H4 (cell line): ENCODE data around the gene ZNF853. TPM values are rescaled to one million over a fixed set of nuclear protein-coding genes. Genes with fewer than 3 reads are reported as not detected.
"Not testable (repeated sequence)": the region's sequence is repeated elsewhere in the genome, so short reads cannot be mapped to it uniquely, and the experiment has no call there.

Experiments used
- DNase-seq: peaks from one replicate; pipeline ENCODE4 v3.0.0-alpha.2; 2015; ENCODE audit warnings: low spot score
- total RNA-seq: library from RNA; depleted of rRNA; stranded (reverse); fragments of >200 nt; shearing (Covaris generic); gene quantifications from 2 replicates; pipeline ENCODE4 v1.2.3, GENCODE V29; 2014; rRNA removed

ZNF853 gene
- total RNA-seq = 2.8 and 3.7 TPM in 2 replicates

DNA sequence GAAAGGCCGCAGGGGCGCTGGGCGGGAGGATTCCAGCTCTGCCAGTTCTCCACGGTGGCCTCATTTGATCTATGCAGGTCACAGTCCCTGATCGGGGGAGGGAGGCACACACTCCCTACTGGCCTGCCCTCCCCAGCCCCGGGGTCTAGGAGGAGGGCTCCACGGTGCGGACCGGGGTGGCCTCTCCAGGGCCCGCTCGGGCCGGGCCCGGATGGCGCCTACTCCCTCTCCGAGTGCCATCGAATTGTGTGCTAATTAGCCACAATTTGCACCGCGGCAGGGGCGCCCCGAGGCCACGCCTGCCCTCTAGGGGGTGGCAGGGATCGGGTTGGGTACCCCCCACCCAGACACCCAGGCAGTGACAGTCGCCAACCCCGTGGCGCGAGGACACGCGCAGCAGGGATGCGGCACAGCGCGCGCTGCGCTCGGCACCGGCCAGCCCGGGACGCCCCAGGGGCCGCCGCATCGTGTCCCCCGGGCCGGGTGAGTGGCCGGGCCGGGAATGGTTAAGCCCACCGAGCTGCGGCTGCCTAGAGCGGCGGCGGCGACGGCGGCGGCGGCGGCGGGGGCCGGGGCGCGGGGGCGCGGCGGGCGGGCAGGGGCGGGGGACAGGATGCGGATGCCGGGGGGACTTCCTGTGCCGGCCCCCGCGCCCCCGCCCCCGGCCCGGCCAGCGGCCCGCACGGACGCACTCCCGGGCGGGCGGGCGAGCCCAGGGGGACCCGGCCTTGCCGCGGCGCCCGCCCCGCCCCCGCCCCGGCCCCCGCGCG, at the start of gene ZNF853:
Gene ZNF853 (plus strand): TSS at position 658 of the 770 bp plus-strand sequence. CDS start 565 bp downstream, outside the sequence.
- no peak for DNase-seq

DNA sequence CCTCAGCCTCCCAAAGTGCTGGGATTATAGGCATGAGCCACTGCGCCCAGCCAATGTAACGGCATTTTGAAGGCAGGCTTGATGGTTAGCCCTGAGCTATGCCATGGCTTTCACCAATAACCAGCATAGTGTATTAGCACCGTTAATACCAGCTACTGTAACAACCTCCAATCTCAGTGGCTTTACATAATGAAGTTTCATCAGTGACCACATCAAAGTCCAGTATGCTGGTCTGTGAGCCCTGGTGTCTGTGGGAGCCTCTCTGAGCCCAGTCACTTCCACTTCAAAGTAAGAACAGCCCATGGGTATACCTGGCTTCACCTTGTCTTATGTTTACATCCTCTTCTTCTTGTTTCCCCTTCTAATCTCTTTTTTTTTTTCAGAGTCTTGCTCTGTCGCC, 49.8 kb upstream of the ZNF853 start:
- DNase-seq = no peak

DNA sequence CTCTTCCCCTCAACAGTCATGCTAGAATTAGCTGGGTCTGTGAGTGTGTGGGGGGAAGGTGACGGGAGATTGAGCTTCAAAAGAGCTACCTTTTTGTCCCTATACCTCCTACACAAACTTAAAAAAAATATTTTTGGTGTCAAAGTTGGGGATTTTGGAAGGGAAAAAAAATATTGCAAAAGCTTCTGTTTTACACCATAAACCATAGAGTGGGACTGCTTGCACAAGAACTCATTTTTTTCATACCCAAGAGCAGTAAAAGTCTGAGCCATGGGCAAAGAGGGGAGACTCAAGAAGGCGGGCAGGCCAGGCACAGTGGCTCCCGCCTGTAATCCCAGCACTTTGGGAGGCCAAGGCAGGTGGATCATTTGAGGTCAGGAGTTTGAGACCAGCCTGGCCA, 47.5 kb upstream of the ZNF853 start:
- no peak for DNase-seq

DNA sequence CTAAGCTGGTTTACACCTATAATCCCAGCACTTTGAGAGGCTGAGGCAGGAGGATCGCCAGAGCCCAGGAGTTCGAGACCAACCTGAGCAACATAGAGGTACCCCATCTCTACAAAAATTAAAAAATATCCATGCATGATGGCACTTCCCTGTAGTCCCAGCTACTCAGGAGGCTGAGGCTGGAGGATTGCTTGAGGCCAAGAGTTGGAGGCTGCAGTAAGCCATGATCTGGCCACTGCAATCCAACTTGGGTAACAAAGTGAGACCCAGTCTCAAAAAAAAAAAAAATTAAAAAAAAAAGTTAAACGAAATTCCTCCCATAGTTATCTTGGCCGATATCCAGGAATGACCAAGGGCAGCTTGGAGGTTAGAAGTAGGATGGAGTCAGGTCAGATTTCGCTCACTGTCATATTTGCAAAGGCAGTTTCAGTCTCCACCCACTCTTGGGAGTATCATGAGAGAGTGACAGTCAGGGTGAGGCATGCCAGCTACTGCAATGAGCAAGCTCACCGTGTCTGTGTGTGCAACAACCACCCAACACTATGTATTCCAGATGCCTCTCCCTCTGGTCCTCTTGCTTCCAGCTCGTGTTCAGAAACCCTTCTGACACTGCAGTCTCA, 44.1 kb upstream of the ZNF853 start:
- DNase-seq = no peak

DNA sequence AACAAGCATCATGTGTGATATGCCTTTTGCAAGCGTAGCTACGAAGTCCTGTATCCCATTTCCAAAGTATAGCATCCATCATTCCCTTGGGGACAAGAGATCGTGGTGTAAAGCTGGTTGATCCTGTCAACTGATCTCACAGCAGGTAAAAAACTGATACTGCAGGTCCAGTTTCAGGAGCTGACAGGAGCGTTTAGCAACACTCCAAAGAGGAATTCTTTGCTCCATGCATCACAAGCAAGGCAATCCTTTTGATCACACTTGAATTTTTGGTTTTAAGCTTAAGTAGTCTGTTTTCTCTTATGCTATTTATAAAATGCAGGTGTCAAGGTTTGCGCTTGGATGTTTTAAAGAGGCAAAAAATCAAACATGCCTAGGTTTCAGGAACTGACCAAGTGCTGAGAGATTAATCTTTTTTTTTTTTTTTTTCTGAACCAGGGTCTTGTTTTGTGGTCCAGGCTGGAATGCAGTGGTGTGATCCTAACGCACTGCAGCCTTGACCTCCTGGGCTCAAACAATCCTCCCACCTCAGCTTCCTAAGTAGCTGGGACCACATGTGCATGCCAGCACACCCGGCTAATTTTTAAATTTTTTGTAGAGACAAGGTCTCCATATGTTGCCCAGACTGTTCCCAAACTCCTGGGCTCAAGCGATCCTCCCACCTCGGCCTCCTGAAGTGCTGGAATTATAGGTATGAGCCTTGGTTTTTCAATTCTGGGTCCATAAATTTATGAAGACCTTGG, 40.0 kb upstream of the ZNF853 start:
- no peak for DNase-seq

DNA sequence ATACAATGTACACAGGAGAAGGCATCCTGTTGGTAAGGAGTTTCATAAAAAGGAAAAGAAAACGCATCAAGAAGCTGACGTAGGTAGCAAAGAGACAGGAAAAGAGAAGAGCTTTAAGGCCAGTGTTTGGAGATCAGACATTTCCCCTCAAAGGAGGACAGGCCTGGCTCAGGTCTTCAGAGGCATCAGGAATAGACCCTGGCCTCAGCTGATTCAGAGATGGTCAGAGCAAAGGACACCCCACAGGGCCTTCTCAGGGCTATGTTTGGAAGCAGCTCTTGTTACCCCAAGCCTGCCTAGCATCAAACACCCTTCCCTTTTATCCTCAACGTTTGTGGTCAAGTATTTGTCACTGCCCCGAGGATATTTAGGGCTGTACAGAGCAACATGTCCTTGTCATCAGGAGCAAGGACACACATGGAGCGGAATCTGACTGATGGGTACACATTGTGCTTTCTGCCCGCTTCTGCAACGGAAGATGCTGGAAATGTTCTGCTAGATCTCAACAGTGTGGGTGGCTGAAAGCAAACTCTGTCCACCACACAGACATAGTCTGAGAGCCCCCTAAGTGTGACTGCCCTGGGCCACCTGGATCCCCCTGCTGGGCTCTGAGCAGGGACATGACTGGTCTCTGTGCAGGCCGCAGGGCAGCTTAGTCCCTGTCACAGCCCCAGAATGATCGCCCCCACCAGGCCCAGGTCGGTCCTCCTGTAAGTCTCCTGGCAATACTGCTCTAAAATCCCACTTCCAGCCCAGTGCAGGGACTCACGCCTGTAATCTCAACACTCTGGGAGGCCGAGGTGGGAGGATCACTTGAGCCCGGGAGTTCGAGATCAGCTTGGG, 39.2 kb upstream of the ZNF853 start:
- DNase-seq = no peak

DNA sequence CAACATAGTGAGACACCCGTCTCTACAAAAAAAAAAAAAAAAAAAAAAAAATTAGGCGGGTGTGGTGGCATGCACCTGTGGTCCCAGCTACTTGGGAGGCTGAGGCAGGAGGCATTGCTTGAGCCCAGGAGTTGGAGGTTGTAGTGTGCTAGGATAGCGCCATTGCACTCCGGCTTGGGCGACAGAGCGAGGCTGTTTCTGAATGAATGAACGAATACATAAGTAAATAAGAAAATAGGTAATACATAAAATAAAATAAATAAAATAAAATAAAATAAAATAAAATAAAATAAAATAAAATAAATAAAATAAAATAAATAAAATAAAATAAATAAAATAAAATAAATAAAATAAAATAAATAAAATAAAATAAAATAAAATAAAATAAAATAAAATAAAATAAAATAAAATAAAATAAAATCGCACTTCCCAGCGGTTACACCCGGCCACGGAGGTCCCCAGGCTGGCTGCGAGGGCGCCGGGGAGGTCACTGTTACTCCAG, 38.5 kb upstream of the ZNF853 start:
- not testable (repeated sequence) for DNase-seq

DNA sequence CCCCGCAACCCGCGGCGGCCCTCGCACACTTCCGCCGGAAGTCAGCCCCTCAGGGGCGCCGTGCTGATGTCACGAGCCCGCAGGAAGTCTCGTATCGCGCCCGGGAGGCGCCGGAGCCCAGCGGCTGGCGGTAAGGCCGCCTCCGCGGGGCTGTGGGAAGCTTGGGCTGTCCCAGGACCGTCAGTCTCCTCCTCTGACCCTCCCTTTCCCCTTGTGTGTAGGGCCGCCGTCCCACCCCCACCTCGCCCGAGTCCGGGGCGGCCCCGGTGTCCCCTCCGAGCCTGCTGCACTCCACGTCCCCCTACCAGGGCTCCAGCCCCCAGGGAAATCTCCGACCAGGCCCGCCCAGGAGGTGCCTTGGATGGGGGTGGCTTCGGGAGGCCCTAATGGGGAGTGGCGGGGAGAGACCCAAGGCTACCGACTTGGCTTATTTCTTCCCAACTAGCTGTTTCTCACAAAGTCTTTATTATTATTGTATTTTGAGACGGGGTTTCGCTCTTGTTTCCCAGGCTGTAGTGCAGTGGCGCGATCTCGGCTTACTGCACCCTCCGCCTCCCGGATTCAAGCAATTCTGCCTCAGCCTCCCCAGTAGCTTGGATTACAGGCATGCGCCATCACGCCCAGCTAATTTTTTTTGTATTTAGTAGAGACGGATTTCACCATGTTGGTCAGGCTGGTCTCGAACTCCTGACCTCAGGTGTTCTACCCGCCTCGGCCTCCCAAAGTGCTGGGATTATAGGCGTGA, 37.9 kb upstream of the ZNF853 start, which contains the start of gene ZDHHC4:
Gene ZDHHC4 (plus strand): TSS at position 86 of the 745 bp plus-strand sequence. CDS start 3,108 bp downstream, outside the sequence.
- peak; percentile 95 for DNase-seq

DNA sequence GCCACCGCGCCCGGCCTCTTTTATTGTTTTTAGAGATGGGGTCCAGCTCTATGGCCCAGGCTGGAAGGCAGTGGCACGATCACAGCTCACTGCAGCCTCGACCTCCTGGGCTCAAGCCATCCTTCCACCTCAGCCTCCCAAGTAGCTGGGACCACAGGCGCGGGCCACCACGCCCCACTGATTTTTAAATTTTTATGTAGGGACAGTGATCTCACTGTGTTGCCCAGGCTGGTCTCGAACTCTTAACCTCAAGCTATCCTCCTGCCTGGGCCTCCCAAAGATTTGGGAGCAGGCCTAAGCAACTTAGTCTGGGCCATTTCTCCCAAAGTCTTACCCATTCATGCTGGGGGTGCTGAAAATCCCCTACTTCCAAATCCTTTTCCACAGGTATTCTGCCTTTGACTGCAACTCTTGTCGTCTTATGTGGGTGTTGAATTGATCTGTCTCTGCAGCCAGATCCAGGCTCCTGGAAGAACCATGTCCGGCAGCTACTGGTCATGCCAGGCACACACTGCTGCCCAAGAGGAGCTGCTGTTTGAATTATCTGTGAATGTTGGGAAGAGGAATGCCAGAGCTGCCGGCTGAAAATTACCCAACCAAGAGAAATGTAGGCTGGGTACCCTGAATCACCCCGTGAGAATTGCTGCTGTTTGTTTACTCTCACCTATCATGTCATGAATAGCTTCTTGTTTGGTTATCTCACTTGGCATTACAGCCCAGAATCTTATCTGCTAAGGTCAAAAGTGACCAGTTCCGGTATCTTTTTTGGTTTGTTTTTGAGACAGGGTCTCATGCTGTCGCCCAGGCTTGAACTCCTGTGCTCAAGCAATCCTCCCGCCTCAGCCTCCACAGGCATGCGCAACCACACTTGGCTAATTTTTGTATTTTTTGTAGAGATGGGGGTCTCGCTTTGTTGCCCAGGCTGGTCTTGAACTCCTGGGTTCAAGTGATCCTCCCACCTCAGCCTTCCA, 37.0 kb upstream of the ZNF853 start:
- no peak for DNase-seq

DNA sequence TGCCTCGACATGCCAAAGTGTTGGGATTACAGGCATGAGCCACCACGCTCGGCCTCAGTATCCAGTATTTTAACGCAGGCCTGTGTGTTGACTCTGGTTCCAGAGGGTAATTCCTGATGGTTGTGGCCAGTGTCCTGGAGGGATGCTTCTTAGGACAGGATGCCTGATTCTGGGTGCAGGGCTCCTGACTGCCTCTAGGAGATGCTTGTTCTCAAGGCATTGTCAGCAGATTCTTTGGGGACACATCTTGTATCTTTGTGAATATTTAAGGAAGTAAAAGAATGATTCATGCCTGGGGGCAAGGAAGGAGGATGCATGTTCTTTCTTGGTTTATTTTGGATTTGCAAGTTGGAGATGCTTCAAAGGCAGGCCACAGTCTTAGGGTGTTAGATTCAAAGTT, 36.0 kb upstream of the ZNF853 start:
- DNase-seq = no peak

DNA sequence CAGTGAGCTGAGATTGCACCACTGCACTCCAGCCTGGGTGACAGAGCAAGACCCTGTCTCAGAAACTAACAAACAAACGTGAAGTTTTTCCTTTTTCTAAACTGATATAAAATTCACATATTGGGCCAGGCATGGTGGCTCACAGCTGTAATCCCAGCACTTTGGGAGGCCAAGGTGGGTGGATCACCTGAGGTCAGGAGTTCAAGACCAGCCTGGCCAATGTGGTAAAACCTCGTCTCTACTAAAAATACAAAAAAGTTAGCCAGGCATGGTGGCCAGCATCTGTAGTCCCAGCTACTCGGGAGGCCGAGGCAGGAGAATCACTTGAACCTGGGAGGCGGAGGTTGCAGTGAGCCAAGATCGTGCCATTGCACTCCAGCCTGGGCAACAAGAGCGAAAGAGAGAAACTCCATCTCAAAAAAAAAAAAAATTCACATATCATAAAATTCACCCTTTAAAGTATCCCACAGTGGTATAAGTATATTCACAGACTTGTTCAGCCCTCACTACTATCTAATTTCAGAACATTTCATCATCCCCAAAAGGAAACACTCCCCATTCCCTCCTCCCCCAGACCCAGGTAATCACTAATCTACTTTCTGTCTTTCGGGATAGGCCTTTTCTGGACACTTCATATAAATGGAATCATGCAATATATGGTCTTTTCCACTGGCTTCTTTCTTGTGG, 29.5 kb upstream of the ZNF853 start:
- not testable (repeated sequence) for DNase-seq

DNA sequence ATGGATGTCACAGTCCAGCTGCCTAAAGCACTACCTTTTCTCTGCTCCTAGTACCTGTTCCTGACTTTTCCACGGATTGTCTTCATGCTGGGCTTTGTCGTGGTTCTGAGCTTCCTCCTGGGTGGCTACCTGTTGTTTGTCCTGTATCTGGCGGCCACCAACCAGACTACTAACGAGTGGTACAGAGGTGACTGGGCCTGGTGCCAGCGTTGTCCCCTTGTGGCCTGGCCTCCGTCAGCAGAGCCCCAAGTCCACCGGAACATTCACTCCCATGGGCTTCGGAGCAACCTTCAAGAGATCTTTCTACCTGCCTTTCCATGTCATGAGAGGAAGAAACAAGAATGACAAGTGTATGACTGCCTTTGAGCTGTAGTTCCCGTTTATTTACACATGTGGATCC, 26.8 kb upstream of the ZNF853 start:
- no peak for DNase-seq

DNA sequence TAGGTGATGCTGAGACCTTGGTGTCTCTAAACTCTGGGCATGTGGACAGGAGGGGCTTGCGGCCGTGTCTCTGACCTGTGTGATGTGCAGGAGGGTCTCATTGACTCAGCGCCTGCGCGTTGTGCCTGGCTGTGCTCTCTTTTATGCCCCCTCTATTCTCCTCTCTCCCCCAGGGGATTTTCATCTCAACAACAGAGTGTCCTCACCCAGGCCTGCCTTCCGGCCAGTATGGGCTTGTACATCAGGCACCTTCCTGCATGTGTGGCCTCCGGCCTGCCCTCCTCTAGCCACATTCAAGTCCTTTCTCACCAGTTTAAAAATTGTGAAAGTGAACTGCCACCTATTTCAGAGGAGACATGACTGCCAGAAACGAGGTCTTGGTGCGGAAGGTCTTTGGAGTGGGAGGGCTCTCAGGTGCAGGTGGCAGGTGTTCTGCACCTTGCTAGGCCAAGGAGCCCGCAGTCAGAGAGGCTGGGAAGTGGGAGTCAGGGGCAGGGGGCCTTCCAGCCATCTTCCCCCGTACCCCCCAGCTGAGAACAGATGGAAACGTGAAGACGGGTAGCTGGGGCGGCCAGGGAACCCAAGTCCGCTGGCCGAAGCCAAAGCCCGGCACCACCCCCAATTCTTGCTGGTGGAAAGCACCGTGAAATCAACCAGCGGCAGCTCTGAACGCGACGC, 26.1 kb upstream of the ZNF853 start:
- no peak for DNase-seq

DNA sequence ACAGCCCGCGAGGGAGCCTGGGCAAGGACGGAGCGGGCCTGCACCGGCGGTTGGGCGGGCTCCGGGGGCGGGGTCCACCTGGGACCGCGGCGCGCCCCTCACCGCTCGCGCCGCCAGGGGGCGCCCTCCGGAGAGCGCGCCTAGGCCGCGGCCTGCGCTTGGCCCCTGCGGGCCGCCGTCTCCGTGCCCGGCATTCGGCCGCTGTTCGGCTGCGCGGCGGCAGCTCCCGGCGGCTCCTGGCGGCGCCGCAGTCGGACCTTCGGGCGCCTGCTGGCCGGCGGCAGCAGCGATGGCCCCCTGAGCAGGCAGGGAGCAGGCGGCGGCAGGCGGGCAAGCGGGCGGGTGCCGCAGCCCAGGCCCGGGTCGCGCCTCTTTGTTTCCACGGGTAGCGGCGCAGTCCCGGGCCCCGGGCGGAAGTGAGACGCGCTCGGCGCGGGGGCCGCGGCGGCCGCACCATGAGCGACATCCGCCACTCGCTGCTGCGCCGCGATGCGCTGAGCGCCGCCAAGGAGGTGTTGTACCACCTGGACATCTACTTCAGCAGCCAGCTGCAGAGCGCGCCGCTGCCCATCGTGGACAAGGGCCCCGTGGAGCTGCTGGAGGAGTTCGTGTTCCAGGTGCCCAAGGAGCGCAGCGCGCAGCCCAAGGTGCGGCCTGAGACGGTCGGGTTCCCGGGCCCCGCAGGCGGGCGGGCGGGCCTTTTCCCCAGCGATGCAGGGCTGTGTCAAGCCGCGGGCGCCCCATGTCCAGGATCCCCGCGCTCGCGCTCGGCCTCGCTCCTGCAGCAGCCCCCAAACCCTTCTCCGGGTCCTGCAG, 25.4 kb upstream of the ZNF853 start, which contains the start of gene INTS15:
Gene INTS15 (plus strand): TSS at position 193 of the 816 bp plus-strand sequence. CDS start 263 bp downstream, at position 456.
- DNase-seq = peak; percentile 80

DNA sequence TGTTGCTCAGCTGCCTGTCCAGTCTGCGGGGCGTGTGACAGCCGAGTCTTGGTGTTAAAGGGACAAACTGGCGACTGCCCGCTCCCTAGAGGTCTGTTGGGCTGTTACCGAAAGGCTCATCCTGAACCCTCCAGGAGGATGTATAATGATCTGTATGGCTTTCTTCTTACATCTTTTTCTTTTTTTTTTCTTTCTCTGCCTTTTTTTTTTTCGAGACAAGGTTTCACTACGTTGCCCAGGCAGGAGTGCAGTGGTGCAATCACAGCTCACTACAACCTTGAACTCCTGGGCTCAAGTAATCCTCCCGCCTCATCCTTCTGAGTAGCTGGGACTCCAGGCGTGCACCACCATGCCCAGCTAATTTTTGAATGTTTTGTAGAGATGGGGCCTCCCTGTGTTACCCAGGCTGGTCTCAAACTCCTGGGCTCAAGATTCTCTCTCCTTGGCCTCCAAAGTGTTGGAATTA, 24.7 kb upstream of the ZNF853 start:
- DNase-seq = no peak

DNA sequence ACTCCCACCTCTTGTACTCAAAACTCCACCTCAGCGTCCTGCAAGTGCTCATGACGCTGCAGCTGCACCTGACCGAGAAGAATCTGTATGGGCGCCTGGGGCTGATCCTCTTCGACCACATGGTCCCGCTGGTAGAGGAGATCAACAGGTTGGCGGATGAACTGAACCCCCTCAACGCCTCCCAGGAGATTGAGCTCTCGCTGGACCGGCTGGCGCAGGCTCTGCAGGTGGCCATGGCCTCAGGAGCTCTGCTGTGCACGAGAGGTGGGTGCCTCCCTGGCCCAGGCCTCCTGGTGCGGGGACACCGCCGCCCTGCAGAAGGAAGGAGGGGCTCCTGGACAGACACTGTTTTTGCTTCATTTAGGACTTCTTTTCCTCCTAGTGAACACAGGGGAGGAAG, 15.3 kb upstream of the ZNF853 start:
- DNase-seq = no peak

DNA sequence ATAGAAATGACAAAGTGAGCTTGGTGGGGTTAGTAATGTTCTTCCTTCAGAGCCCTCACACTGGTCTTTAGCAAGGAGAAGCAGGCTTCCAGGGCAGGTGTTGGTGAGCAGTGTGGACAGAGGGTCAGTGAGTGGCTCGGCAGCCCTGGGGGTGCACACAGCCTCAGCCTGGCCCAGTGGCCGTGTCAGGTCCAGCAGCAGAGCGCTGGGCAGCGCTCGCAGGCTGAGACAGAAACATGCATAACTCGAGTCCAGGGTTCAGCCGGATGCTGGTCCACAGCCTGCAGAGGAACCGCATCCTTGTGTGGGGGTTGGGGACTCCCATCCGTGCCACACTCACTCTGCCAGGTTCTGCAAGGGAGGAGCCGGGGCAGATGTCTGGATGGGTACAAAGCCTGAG, 11.0 kb upstream of the ZNF853 start:
- no peak for DNase-seq
